CD4-positive, alpha-beta T cell treated with Interleukin-21 for 1 hour (primary cell): ENCODE measurements around the gene FCGBP.
"Not testable (repeated sequence)": the region's sequence is repeated elsewhere in the genome, so short reads cannot be mapped to it uniquely, and the experiment has no call there.

Experiments
- DNase-seq: peaks from one replicate; pipeline ENCODE4 v3.0.0-alpha.2; 2020

The FCGBP gene

DNA sequence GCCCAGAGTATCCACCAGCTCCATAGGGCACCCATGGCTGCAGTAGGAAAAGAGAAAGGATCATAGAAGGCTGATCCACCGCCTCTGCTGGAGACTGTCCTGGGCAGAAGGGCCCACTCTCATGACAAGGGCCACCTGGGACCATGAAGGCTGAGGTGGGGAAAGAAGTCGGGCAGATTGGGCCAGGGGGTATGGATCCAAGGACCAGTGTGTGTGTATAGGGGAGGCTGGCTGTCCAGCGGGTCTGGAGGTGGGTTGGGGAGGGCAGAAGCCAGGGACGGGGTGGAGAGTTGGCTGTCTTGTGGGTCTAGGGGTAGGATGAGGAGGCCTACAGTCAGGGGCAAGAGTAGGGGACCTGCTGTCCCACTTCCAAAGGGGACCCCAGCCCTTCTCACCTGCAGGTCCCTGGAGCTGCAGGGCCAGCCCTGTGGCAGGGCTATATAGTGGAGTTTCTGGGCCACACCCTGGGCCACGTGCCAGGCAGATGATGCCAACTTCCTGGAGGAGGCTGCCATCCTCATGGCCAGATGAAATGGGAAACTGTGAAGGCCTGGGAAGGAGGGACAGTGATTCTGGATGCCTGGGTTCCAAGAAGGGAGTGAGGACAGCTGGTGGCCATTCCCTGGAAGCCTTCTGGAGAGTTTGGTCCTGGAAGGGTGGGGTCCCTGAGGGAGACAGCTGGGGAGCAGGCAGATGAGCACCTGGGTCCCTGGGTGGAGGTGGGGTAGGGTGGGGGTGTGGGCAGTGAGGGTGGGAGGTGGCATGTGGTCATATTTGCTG lies at the start of gene FCGBP:
Gene FCGBP, minus strand, starts transcription at position 51 of the 780 bp plus-strand sequence.
- no peak for DNase-seq

DNA sequence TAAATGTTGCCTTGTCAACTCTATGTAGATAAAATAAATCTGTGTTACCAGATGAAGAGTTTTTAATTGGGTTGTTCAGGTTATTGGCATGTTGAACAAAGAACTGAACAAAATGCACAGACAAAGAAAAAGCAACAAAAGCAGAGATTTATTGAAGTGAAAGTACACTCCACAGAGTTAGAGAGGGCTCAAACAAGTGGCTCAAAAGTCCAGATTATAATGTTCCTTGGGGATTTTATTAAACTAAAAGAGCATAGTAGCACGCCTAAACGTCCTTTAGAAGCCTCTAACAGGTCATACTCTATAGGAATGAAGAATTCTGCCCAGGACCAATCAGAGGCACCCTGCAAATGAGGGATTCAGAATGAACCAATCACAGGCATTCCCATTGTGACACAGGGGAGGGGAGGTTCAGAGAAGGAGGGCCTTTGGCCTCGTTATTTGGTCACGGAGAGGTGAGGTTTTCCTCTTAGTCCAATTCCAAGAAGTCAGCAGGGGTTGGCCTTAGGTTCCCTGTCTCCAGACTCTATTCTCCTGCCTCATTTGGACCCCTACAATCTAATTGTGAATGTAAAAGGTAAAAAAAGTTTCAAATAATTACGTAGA lies 49.4 kb upstream of the FCGBP start:
- no peak for DNase-seq

DNA sequence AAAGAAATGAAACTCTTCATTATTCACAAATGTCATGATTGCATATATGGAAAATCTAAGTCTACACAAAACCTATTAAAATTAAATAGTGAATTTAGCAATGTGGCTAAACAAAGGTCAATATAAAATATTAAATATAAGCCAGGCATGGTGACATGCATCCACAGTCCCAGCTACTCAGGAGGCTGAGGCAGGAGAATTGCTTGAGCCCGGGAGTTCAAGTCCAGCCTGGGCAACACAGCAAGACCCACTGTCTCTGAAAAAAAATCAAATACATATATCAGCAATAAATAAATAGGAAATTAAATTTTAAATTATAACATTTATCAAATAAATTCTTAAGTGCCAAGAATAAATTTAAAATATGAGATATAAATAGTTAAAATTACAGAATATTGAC lies 48.4 kb upstream of the FCGBP start:
- DNase-seq = no peak

DNA sequence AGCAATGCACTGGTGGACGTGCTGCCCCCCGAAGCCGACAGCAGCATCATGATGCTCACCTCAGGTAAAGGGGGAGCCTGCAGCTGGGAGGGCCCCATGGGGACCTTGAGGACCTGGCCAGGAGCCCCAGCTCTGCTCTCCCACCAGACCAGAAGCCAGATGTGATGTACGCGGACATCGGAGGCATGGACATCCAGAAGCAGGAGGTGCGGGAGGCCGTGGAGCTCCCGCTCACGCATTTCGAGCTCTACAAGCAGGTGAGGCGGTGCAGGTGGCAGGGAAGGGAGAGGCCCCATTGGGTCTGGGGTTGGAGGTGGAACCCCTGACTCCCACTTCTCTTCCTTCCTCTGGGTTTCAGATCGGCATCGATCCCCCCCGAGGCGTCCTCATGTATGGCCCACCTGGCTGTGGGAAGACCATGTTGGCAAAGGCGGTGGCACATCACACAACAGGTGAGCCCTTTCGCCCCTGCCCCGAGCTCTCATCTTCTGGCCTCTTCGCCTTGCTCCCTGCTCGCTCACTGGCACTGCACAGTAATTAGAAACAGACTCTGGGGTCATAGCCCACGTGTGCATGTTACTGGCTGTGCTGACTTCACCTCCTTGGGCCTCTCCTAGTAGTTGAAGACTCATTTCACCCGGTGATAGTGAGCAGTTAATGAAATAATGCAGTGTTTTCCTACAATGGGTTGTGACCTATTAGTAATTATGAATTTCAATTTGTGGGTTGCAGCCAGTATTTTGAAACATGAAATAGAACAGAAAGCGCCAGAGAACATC lies 40.1 kb upstream of the FCGBP start:
- DNase-seq = no peak

DNA sequence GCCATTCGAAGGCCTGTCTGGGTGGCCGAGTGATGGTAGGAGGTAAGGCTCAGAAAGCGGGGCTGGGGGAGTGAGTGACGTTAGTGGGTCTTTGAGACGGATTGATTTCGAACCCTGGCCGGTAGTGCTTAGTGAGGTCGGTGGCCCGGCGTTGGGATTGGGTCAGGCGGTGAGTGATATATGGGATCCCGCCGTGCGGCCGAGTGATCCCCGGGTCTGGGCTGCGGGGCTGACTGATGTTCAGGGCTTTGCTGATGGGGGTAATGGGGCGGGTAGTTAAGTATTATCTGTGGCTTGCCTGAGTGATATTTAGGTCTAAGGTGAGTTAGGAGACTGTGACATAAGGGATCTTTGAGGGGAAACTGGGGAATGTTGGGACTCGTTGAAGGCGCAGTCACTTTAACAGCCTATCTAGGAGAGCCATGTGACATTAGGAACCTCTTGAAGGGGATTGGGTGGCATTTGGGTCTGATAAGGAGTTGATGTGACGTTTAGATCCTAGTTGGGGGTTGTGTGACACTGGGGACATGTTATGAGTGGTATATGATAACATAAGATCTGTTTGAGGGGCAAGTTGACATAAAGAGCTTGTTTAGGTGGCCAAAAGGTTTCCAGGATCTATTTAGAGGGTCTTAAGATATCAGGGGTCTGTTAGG lies 37.1 kb upstream of the FCGBP start:
- no peak for DNase-seq

DNA sequence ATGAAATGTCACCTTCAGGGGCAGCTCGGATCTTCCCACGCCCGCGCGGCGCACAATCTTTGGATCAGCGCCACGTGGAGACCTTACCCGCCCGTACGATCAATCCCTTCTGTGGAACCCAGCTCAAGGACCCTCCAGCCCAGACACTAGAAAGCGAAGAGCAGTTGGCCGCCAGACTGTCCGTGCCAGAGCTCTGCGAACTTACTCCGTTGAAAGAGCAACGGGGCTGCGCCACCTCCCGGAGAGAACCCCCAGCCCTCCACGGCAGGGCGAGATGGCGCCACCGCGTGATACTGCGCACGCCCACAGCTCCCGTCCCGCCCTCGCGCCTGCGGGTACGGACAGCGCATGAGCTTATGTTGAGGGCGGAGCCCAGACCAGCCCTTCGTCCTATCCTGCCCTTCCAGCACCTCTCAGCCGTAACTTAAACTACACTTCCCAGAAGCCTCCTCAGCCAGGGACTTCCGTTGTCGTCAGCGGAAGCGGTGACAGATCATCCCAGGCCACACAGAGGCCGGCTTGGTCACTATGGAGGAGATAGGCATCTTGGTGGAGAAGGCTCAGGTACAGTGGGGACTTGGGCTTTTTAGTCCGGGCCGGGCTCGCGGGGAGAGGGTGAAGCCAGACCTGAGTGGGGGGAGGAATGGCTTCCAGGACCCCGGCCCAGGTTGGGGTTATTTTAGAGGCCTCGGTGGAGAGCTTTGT lies 36.4 kb upstream of the FCGBP start, which contains the start of gene PSMC4:
Gene PSMC4, plus strand, starts transcription at position 491 of the 705 bp plus-strand sequence. Its CDS starts 38 bp downstream, at position 529.
- peak; percentile 99 for DNase-seq

DNA sequence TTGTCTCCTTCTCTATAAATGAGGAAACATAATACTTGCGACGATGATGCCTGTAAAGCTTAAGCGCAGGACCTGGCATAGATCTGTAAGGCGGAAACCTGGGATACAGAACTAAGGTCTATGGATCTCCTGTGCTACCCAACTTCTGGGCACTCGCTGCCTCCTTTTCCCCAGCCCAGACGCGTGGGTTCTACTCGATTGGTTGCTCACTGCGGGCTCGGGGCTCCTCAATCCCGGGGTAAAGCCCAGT lies 35.9 kb upstream of the FCGBP start:
- DNase-seq = no peak

DNA sequence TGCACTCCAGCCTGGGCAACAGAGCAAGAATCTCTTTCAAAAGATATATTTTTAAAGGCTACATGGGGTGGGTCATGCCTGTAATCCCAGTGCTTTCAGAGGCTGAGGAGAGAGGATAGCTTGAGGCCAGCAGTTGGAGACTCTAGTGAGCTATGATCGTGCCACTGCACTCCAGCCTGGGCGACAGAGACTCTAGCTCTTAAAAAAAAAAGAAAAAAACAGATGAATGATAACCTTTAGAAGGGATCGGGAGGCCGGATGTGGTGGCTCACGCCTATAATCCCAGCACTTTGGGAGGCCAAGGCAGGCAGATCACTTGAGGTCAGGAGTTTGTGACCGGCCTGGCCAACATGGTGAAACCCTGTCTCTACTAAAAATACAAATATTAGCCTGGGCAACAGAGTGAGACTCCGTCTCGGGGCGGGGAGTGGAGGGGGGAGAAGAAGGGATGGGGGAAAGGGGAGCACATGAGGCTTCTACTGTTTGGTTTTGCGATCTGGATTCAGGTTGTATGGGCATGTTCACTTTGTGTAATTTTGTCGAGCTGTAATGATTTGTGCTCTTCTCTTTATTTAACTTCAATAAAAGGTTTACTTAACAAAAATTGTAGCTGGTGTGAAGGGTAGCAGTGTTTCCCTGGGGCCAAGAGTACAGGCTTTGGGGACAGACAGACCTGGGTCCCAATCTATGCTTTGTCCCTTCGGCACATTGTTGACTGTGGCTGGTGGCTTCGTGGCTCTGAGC lies 35.4 kb upstream of the FCGBP start:
- peak; percentile 45 for DNase-seq

DNA sequence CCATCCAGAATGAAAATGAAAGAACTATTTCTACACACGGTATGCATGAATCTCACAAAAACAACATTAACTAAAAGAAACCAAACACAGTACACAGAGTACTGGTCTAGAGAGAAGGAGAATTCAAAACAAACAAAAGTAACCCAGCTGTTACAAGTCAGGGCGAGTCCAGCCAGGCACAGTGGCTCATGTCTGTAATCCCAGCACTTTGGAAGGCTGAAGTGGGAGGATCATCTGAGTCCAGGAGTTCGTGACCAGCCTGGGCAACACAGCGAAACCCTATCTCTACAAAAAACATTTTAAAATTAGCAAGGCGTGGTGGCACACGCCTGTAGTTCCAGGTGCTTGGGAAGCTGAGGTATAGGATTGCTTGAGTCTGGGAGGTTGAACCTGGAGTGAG lies 34.8 kb upstream of the FCGBP start:
- DNase-seq = no peak

DNA sequence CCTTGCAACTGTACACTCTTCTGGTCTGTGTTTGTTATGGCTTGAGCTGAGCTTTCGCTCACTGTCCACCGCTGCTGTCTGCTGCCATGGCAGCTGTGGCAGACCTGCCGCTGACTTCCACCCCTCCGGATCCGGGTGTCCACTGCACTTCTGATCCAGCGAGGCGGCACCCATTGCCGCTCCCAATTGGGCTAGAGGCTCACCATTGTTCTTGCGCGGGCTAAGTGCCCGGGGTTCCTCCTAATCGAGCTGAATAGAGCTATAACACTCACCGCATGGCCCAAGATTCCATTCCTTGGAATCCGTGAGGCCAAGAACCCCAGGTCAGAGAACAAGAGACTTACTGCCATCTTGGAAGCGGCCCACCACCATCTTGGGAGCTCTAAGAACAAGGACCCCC lies 34.4 kb upstream of the FCGBP start:
- DNase-seq = no peak

DNA sequence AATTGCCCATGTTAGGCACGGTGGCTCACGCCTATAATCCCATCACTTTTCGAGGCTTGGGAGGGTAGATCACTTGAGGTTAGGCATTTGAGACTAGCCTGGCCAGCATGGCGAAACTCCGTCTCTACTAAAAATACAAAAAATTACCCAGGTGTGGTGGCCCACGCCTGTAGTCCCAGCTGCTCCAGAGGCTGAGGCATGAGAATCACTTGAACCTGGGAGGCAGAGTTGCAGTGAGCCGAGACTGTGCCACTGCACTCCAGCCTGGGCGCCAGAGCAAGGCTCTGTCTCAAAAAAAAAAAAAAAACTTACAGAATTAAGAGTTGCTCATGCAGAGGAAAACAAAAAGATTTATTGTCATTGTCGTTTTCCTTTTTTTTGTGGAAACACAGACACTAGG lies 33.1 kb upstream of the FCGBP start:
- DNase-seq = no peak

DNA sequence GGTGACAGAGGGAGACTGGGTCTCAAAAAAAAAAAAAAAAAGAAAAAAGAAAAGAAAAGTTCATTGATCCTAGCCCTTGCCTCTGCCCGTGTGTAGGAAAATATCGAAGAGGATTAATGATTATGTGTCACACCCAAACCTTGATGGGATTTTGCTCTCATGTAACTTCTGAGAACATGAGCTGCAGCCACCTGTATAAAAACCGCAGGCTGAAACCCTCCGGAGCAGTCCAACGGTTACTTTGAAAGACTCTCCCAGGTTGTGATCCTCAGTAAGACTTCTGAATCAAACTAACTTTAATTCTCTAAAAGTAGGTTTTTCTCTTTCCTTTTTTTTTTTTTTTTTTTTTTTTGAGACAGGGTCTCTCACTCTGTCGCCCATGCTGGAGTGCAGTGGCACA lies 32.2 kb upstream of the FCGBP start:
- DNase-seq = no peak

DNA sequence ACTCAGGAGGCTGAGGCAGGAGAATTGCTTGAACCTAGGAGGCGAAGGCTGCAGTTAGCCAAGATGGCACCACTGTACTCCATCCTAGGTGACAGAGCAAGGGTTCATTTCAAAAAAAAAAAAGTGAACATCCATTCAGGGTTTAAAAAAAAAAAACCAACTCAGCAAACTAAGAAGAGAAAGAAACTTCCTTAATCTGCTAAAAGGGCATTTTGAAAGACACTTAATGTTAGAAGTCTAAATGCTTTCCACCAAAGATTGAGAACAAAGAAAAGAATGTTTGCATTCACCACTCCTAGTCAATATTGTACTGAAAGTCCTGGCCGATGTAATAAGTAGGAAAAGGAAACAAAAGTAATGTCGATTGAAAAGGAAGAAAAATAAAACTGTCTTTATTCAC lies 29.5 kb upstream of the FCGBP start:
- DNase-seq = no peak

DNA sequence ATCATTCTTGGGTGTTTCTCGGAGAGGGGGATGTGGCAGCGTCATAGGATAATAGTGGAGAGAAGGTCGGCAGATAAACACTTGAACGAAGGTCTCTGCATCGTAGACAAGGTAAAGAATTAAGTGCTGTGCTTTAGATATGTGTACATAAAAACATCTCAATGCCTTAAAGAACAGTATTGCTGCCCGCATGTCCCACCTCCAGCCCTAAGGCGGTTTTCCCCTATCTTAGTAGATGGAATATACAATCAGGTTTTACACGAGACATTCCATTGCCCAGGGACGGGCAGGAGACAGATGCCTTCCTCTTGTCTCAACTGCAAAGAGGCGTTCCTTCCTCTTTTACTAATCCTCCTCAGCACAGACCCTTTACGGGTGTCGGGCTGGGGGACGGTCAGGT lies 25.0 kb upstream of the FCGBP start:
- DNase-seq = not testable (repeated sequence)

DNA sequence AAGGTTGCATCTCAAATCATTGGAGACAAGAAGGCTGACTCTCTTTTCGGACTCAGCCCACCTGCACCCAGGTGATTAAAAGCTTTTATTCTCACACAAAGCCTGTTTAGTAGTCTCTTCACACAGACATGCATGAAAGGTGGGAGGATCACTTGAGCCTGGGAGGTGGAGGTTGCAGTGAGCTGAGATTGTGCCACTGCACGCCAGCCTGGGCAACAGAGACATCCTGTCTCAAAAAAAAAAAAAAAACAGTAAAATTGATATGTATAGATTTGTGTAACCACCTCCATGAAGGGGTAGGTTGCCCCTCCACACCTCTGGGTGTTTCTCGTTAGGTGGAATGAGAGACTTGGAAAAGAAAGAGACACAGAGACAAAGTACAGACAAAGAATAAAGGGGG lies 24.5 kb upstream of the FCGBP start:
- not testable (repeated sequence) for DNase-seq

DNA sequence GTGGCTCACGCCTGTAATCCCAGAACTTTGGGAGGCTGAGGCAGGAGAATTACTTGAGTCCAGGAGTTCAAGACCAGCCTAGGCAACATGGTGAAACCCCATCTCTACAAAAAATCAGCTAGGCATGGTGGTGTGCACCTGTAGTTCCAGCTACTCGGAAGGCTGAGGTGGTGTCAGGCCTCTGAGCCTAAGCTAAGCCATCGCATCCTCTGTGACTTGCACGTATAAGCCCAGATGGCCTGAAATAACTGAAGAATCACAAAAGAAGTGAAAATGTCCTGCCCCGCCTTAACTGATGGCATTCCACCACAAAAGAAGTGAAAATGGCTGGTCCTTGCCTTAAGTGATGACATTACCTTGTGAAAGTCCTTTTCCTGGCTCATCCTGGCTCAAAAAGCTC lies 23.5 kb upstream of the FCGBP start:
- not testable (repeated sequence) for DNase-seq

DNA sequence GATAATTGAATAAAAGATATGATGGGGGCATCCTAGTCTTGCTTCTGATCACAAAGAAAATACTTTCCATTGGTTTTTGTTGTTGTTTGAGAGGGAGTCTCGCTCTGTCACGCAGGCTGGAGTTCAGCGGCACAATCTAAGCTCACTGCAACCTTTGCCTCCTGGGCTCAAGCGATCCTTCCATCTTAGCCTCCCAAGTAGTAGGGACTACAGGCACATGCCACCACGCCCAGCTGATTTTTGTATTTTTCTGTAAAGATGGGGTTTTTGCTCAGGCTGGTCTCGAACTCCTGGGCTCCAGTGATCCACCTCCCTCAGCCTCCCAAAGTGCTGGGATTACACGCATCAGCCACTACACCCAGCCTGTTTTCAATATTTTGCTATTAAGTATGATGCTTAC lies 19.5 kb upstream of the FCGBP start:
- no peak for DNase-seq

DNA sequence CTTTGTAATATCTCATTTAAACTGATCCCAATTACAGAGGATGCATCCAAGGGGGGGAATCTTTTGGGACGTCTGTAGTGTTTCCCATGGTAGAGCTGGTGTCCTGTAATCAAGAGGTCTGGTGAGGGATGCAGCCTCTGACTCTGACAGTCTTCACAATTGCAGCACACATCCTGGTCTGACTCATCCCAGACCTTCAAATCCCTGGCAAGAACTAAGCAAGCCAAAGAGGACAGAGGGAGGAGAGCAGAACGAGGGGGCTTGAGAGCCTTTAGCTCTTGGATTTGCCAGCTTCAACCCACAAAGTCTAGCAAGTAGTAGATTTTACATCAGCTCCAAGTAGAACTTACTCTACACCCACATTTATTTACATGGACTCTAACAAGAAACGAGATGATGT lies 17.3 kb upstream of the FCGBP start:
- no peak for DNase-seq

DNA sequence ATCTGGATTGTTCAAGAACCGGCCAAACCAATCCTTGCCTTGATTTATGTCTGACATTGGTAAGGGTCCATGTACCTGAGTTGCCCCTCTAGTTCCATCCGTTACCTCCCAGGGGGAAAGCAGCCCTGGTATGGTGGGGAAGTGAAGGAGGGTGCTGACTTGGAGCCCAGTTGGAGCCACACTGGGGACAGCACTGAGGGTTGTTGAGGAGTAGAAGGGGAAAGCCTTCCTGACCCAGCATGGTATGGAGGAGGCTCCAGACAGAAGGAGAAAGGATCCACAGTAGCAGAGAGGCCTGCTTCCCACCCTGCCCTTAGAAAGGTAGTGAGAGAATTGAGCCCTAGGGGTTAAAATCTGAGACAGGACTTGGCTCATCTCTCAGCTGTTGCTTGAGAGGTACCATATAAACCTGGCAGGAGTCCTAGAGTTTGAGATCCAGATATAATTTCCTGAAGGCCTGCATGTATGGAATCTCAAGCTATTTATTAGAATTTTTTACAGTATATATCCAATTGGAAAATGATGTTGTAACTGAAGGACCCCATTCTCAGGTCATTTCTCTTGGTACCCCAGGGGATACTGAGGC lies 16.7 kb upstream of the FCGBP start:
- no peak for DNase-seq

DNA sequence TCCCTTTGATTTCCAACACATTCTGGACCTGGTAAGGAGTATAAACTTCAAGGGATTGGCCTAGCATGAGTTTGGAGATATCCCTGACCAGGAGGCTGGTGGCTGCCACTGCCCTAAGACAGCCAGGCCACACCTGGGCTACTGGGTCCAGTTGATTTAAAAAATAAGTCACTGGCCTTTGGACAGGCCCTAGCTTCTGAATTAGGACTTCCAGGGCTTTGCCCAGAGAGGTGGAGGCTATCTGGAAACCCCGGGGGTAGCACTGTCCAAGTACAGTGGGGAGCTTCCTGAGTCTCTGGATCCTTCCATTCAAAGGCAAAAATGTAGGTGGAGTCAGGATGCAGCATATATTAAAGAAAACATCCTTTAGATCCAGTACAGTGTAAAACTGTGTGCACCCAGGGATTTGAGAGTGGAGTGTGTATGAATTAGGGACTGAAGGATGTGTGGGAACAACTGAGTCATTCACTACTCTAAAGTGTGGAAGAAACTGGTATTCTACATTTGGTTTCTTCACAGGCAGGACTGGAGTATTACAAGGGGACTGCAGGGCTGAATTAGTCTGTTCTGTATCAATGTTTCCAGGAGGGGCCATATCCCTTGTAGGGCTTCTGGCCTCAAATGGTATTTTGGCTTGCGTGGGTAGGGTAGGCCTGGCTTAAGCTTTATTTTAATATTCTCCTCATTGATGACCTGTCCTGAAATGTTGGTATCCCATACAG lies 14.8 kb upstream of the FCGBP start:
- no peak for DNase-seq

DNA sequence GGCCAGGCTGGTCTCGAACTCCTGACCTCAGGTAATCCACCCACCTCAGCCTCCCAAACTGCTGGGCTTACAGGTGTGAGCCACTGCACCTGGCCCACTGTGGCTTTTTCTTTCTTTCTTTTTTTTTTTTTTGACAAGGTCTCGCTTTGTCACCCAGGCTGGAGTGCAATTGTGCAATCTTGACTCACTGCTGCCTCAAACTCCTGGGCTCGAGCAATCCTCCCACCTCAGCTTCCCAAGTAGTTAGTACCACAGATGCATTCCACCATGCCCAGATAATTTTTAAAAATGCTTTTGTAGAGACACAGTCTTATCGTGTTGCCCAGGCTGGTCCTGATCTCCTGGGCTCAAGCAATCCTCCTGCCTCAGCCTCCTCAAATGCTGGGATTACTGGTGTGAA lies 12.1 kb upstream of the FCGBP start:
- no peak for DNase-seq
